Muscle of leg (tissue), 11 donors: ENCODE measurements around the gene NFYA. TPM values are rescaled to one million over a fixed set of nuclear protein-coding genes. Genes with fewer than 3 reads are reported as not detected.

Source experiments
- DNase-seq: peaks from one replicate; pipeline ENCODE4 v3.0.0; 2013
- H3K27ac ChIP-seq: one replicate; pipeline ENCODE4 v1.5.1; 2013; ENCODE audit warnings: mild to moderate bottlenecking, low read length, control low read depth
- H3K27me3 ChIP-seq: one replicate; pipeline ENCODE4 v1.6.1; 2013; ENCODE audit warnings: low read length; ENCODE audit not compliant: control insufficient read depth, insufficient read depth
- H3K36me3 ChIP-seq: one replicate; pipeline ENCODE4 v1.6.1; 2013; ENCODE audit warnings: low read length; ENCODE audit not compliant: control insufficient read depth, insufficient read depth
- H3K4me1 ChIP-seq: one replicate; pipeline ENCODE4 v1.6.1; 2013; ENCODE audit warnings: low read length; ENCODE audit not compliant: control insufficient read depth, insufficient read depth
- H3K4me3 ChIP-seq: one replicate; pipeline ENCODE4 v1.5.1; 2013; ENCODE audit warnings: low read length, control low read depth
- H3K9me3 ChIP-seq: replicated peaks from 2 replicates; pipeline ENCODE4 v1.6.1; 2013; ENCODE audit warnings: low read depth, low read length; ENCODE audit not compliant: control insufficient read depth
- WGBS: methylation state at CpG from one replicate; pipeline ENCODE4 v1.1.5; 2013; ENCODE audit warnings: missing lambda C conversion rate; ENCODE audit not compliant: insufficient coverage; 5-methylcytosine and 5-hydroxymethylcytosine counted together
- polyA plus RNA-seq, 8 donors: library from polyadenylated mRNA; unstranded; fragments of 120-200 nt; gene quantifications; one replicate each; pipeline versions ENCODE4 v1.2.1 to v1.2.3, GENCODE V29; 2013; ENCODE audit warnings: inconsistent platforms in 1 of 8, low replicate concordance in 1 of 8; ENCODE audit not compliant: insufficient read length in 8 of 8, insufficient read depth in 1 of 8
- total RNA-seq: library from RNA; stranded (reverse); fragments of 120-200 nt; gene quantifications from one replicate; pipeline ENCODE4 v1.2.4, GENCODE V29; 2013

Gene NFYA
- total and polyA plus RNA-seq, 9 donors = 14.4 to 35.2 (median 27.2) TPM

DNA sequence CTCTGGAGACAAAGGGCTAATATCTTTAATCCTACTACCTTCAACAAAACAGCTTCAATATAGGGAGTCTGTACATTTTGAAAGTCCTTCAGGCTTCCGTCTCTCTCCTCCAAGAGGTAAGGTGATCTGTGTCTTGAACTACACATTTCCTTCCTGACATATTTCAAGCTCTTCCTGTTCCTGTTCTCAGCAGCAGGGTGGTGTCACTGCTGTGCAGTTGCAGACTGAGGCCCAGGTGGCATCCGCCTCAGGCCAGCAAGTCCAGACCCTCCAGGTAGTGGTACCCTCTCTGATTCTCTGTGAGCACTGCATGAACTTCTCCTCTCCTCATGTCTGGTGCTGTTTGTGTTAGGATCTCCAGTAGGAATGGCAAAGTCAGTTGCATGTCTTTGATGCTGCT is 7.8 kb downstream of the NFYA start:
- Histone ChIP-seq H3K36me3 (peaks cover 22% of the 10 kb centered on the region), H3K27me3 (no peaks in the 10 kb centered on the region), H3K27ac (no peak overlapping the region), H3K9me3 (no peaks in the 10 kb centered on the region), H3K4me1 (no peaks in the 10 kb centered on the region), H3K4me3 (no peak overlapping the region)
- DNase-seq = no peak
- WGBS = 100% methylated on average over 1 of the region's 2 CpGs

DNA sequence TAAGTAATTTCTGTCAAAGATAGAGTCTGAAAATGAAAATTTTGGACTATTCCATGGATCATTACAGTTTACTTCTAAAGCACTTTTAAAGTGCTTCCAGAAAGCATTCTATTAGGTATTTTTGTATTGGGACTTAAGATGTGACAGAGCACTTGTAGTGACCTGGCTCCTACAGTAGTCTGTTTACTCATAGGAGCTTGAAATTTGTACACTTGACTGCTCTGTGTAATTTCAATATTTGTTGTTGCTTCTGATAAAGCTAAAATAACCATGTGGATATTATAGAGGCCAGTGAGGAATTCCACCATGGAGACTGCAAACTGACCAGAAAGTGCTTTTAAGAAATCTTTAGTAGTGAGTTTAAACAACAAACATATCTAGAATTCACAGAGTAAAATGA is 10.3 kb downstream of the NFYA start:
- Histone ChIP-seq H3K27me3 (no peaks in the 10 kb centered on the region), H3K36me3 (peaks cover 22% of the 10 kb centered on the region), H3K9me3 (no peaks in the 10 kb centered on the region), H3K4me1 (no peaks in the 10 kb centered on the region), H3K27ac (no peak overlapping the region), H3K4me3 (no peak overlapping the region)
- no peak for DNase-seq

DNA sequence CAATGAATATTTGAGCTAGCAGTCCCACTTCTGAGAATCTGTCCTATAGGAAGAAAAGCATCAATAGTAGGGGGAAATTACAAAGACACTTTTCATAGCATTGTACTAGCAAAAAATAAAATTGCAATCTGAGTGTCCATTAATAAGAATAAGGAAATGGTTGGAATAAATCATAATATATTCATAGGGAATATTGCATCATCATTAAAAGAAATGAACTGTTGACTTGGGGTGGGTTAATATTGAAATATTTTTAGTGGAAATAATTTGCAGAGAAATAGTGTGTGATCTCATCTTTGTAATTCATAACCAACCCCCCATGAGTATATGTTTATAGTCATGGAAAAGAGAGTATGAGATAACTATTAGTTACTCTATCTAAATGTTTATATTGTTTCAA is 12.4 kb downstream of the NFYA start:
- H3K4me3 ChIP-seq = no peak overlapping the region
- peaks cover 28% of the 10 kb centered on the region for H3K36me3 ChIP-seq
- no peaks in the 10 kb centered on the region for H3K9me3 ChIP-seq
- H3K27me3 ChIP-seq = no peaks in the 10 kb centered on the region
- no peaks in the 10 kb centered on the region for H3K4me1 ChIP-seq
- H3K27ac ChIP-seq = no peak overlapping the region
- DNase-seq = no peak

DNA sequence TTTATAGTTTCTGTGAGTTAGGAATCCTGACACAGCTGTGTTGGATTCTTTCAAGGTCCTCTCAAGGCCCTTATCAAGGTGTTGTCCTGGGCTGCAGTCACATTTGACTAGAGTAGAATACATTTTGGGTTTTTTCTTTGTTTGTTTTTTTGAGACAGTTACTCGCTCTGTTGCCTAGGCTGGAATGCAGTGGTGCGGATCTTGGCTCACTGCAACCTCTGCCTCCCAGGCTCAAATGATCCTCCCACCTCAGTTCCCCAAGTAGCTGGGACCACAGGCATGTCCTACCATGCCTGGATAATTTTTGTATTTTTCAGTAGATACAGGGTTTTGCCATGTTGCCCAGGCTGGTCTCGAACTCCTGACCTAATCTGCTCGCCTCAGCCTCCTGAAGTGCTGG is 15.7 kb downstream of the NFYA start:
- H3K36me3 ChIP-seq = peaks cover 49% of the 10 kb centered on the region
- no CpG with 5 or more reads among the region's 4 CpGs for WGBS
- H3K4me1 ChIP-seq = no peaks in the 10 kb centered on the region
- no peak overlapping the region for H3K4me3 ChIP-seq
- no peak for DNase-seq
- H3K27me3 ChIP-seq = no peaks in the 10 kb centered on the region
- H3K9me3 ChIP-seq = no peaks in the 10 kb centered on the region
- no peak overlapping the region for H3K27ac ChIP-seq

GRCh38 chr6:41090841-41091761 is 18.3 kb downstream of the NFYA start:
- H3K4me3 ChIP-seq = no peak overlapping the region
- H3K27ac ChIP-seq = no peak overlapping the region
- no peaks in the 10 kb centered on the region for H3K9me3 ChIP-seq
- no peaks in the 10 kb centered on the region for H3K4me1 ChIP-seq
- H3K36me3 ChIP-seq = peaks cover 62% of the 10 kb centered on the region
- no peaks in the 10 kb centered on the region for H3K27me3 ChIP-seq
- DNase-seq = no peak
- no CpG with 5 or more reads among the region's 1 CpG for WGBS

GRCh38 chr6:41092421-41093140 is 19.8 kb downstream of the NFYA start:
- no peaks in the 10 kb centered on the region for H3K4me1 ChIP-seq
- no peaks in the 10 kb centered on the region for H3K9me3 ChIP-seq
- H3K27ac ChIP-seq = no peak overlapping the region
- H3K36me3 ChIP-seq = peaks cover 77% of the 10 kb centered on the region
- DNase-seq = no peak
- WGBS = 67% methylated on average over 1 of the region's 4 CpGs
- no peak overlapping the region for H3K4me3 ChIP-seq
- H3K27me3 ChIP-seq = no peaks in the 10 kb centered on the region

- DNase-seq = no peak
- Histone ChIP-seq H3K4me1 (no peaks in the 10 kb centered on the region), H3K9me3 (no peaks in the 10 kb centered on the region), H3K27ac (no peak overlapping the region), H3K4me3 (no peak overlapping the region), H3K27me3 (no peaks in the 10 kb centered on the region), H3K36me3 (peaks cover 84% of the 10 kb centered on the region)
- WGBS = 100% methylated on average over 4 of the region's 6 CpGs
These were observed 21.0 kb downstream of the NFYA start for GRCh38 chr6:41093729-41094128.

DNA sequence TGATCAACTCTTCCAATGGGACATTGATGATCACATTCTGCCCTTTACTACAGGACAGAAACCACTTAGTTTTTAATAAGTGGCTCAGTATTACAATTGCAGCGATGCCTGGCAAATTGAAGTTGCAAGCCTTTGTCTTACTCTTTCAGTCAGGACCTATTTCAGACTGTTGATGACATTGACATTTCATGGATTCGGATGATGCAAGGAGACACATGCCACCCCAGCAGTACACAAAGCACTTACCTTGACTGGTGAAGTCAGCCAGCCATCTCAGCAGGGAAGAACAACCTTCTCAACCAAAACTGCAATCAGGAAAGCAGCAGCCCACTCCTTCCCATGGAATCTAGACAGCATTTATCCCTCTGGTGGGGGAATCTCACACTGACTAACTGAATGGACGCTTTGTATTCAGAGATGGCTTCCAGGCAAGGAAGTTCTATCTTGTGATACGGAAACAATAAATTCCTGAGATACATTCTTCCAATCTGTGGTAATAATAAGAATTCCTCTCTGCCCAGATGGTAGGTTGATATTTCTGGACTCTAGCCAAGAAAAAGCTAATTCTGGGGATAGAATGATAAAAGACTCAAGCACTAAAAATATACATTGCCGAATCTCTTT is 24.8 kb downstream of the NFYA start:
- H3K9me3 ChIP-seq = no peaks in the 10 kb centered on the region
- no peaks in the 10 kb centered on the region for H3K4me1 ChIP-seq
- WGBS = 92% methylated on average over 2 of the region's 5 CpGs
- no peak overlapping the region for H3K27ac ChIP-seq
- no peak for DNase-seq
- H3K27me3 ChIP-seq = no peaks in the 10 kb centered on the region
- H3K36me3 ChIP-seq = peaks cover 74% of the 10 kb centered on the region
- no peak overlapping the region for H3K4me3 ChIP-seq

DNA sequence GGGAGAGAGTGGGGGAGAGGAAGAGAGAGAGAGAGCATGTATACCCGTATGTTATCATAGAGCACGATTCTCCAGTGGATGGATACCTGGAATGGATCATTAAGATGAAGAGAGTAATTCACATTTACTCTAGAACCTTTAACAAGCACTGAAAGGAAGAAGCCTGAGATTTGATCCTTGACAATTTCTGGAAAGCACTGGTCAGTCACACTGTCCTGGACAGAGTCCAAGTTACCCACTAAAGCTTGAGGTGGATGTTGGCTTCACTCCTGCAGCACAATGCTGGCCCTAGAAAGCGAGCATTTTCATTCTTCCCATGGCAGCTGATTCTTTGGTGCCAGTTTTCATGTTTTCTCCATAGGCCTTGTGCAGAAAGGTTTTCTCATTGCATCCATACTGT is 25.6 kb downstream of the NFYA start:
- Histone ChIP-seq H3K4me3 (no peak overlapping the region), H3K27ac (no peak overlapping the region), H3K27me3 (no peaks in the 10 kb centered on the region), H3K9me3 (no peaks in the 10 kb centered on the region), H3K36me3 (peaks cover 66% of the 10 kb centered on the region), H3K4me1 (no peaks in the 10 kb centered on the region)
- WGBS = 88% methylated on average over 1 of the region's 3 CpGs
- DNase-seq = no peak

DNA sequence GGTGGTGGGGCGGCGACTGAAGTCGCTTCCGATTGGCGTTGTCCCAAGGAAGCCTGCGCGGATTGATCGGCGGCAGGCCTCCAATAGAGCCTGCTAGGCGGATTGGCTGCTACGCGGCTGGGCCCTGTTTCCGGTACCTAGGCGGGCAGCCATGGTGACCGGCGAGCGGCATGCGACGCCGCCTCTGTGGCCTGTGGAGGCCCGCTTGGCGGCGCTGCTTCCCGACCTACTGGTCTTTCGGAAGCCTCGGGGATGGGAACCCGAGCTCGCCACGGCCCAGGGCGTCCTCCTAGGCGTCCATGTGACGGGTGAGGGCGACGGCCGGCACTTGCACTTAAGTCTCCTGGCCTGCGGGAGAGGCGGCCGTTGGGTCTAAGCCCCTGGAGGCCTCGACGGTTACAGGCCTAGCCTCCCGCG is 28.1 kb downstream of the NFYA start:
- WGBS = 51% methylated on average over 42 of the region's 42 CpGs
- H3K27ac ChIP-seq = no peak overlapping the region
- no peaks in the 10 kb centered on the region for H3K27me3 ChIP-seq
- H3K9me3 ChIP-seq = no peaks in the 10 kb centered on the region
- H3K4me3 ChIP-seq = no peak overlapping the region
- no peaks in the 10 kb centered on the region for H3K4me1 ChIP-seq
- peaks cover 47% of the 10 kb centered on the region for H3K36me3 ChIP-seq
- DNase-seq = no peak
